Transverse colon (tissue), 4 donors: Measurements from ENCODE around the gene KLHL29. TPM values are rescaled to one million over a fixed set of nuclear protein-coding genes. Genes with fewer than 3 reads are reported as not detected.

ENCODE experiments used
- DNase-seq: peaks from one replicate; pipeline ENCODE4 v3.0.0-alpha.2; 2019
- H3K27ac ChIP-seq, 4 donors: fragments of 200-600 bp; sonication (generic); 2 replicates each; pipeline ENCODE4 v1.5.1; 2016 to 2018; ENCODE audit warnings: inconsistent platforms in 4 of 4
- H3K27me3 ChIP-seq: fragments of 200-600 bp; sonication (generic); 2 replicates; pipeline ENCODE4 v1.5.1; 2017; ENCODE audit warnings: inconsistent platforms
- H3K36me3 ChIP-seq, 4 donors: fragments of 200-600 bp; sonication (generic); 2 replicates each; pipeline ENCODE4 v1.5.1; 2017 to 2019; ENCODE audit warnings: inconsistent platforms in 4 of 4
- H3K4me1 ChIP-seq, 4 donors: fragments of 200-600 bp; sonication (generic); 2 replicates each; pipeline ENCODE4 v1.5.1; 2017 to 2020; ENCODE audit warnings: inconsistent platforms in 4 of 4
- H3K4me3 ChIP-seq, 4 donors: fragments of 200-600 bp; sonication (generic); 1 replicate in 1 of 4; 2 replicates in 3 of 4; pipeline versions ENCODE4 v1.5.1 to v1.6.1; 2017 to 2019; ENCODE audit warnings: inconsistent platforms in 4 of 4
- H3K9me3 ChIP-seq, 2 donors: fragments of 200-600 bp; sonication (generic); 2 replicates each; pipeline ENCODE4 v1.5.1; 2017 to 2019; ENCODE audit warnings: inconsistent platforms in 2 of 2
- CTCF ChIP-seq, 5 experiments: fragments of 200-600 bp in 3 of 5; fragments of 450-650 bp in 2 of 5; sonication (generic) in 3 of 5; IDR thresholded peaks; 1 replicate in 2 of 5; 2 replicates in 3 of 5; pipeline ENCODE4 v1.5.1; 2016 to 2017; ENCODE audit warnings: antibody characterized with exemption in 5 of 5, inconsistent platforms in 3 of 5, mild to moderate bottlenecking in 2 of 5, moderate library complexity in 1 of 5
- EP300 ChIP-seq: sonication (generic); formaldehyde crosslinking; IDR thresholded peaks from one replicate; pipeline ENCODE4 v1.6.1; 2017; ENCODE audit warnings: antibody characterized with exemption, low read depth
- POLR2A ChIP-seq: fragments of 450-650 bp; IDR thresholded peaks from one replicate; pipeline ENCODE4 v1.6.1; 2016; ENCODE audit warnings: antibody characterized with exemption, mild to moderate bottlenecking, moderate library complexity
- POLR2AphosphoS5 ChIP-seq, 3 donors: sonication (generic); formaldehyde crosslinking; IDR thresholded peaks; one replicate each; pipeline ENCODE4 v1.6.1; 2016; ENCODE audit warnings: antibody characterized with exemption in 3 of 3
- WGBS, 2 donors: methylation state at CpG; one replicate each; pipeline ENCODE4 v1.1.5; 2018; ENCODE audit warnings: low coverage in 1 of 2; 5-methylcytosine and 5-hydroxymethylcytosine counted together
- in situ Hi-C, 4 donors: fragments of 200-750 bp; cut with MboI; loops; one replicate each; pipeline versions ENCODE4 v1.15.0 to v1.15.1; 2017; ENCODE audit warnings: low sequenced_read_pairs in 3 of 4, low pct_ligation_motif_present in 1 of 4, low pct_unique_long_range_greater_than_20kb in 1 of 4
- intact Hi-C: fragments of 100-400 bp; cut with DNase I; formaldehyde crosslinking; loops from one replicate; pipeline ENCODE4 v1.15.1; 2023; ENCODE audit warnings: low total_unique reads
- total RNA-seq, 4 donors: library from RNA; depleted of rRNA; stranded (reverse); fragments of >200 nt; gene quantifications; one replicate each; pipeline ENCODE4 v1.1.0, GENCODE V29; 2016

The KLHL29 gene
- total RNA-seq, 4 donors from 2014 or later, result 3.3 to 16.5 (median 5.8) TPM

GRCh38 chr2:23642516-23642915 is 257.5 kb downstream of the KLHL29 start:
- Histone ChIP-seq H3K27me3 (no peaks in the 10 kb centered on the region), H3K27ac (no peak overlapping the region), H3K4me1 (peaks cover 0 to 2% (median 0%) of the 10 kb centered on the region in 4 donors), H3K9me3 (no peaks in the 10 kb centered on the region), H3K36me3 (no peaks in the 10 kb centered on the region), H3K4me3 (no peak overlapping the region)
- intact Hi-C loops (no loop called here), in situ Hi-C loops (no loop called here)
- DNase-seq, result no peak
- TF ChIP-seq CTCF (IDR thresholded peaks at IDR 0.05) (no peak), EP300 (no peak), POLR2A (no peak), POLR2AphosphoS5 (IDR thresholded peaks at IDR 0.05) (no peak)
- 97% methylated on average over 17 of the region's 24 CpGs; no CpG with 5 or more reads in 1 of the 2 donors for WGBS, 2 donors

DNA sequence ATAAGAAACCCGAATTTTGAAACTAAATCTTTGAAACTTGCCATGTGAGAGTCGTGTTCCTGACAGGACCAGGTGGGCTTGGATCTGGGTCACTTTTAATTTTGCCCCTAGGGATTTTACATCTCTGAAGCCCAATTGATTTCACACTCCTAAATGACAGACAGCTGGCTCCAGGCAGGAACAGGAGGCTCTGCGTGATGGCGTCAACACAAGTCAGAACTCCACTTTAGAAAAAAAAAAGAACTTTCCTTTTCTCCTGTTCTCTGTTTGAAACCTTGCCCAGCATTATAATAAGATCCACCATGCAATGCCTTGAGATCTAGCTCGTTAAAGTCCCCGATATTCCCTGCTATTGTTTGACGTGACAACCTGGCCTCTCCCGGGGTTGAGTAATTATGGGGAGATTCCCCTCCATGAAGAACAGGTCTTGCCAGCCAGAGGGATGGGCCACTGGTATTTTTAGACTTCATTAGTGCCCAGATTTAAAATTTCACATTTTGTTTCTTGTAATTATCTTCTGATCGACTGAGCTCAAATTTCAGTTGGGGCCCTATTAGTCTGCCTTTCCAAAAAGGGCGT is 260.3 kb downstream of the KLHL29 start:
- H3K27me3 ChIP-seq, result no peaks in the 10 kb centered on the region
- no peak for DNase-seq
- H3K4me1 ChIP-seq, result no peaks in the 10 kb centered on the region
- no peaks in the 10 kb centered on the region for H3K36me3 ChIP-seq
- intact Hi-C loops, result no loop called here
- in situ Hi-C loops, result no loop called here
- TF ChIP-seq POLR2A, result no peak
- TF ChIP-seq POLR2AphosphoS5 (IDR thresholded peaks at IDR 0.05), result no peak
- no peak for TF ChIP-seq CTCF (IDR thresholded peaks at IDR 0.05)
- TF ChIP-seq EP300, result no peak
- no peak overlapping the region for H3K27ac ChIP-seq
- H3K9me3 ChIP-seq, result no peaks in the 10 kb centered on the region
- WGBS, 2 donors, result 76 to 83% methylated on average over 10 of the region's 10 CpGs
- no peak overlapping the region for H3K4me3 ChIP-seq

DNA sequence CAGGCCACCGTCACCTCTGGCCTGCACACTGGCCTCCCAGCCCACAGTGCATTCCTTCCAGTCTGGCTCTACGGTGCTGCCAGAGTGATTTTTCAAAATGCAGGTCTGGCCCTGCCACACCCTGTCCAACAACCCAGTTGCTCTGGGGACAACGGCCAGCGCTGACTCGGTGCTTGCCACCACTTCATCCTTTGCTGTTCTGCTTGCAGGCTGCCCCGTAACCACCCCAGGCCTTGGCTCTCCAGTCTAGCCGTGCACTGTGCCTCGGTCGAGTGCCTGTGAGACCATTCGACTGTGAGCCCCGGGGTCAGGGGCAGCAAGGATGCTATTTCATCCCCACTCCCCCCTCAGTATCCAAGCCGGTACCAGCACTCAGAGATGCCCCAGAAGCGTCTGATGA is 262.6 kb downstream of the KLHL29 start:
- 90% methylated on average over 13 of the region's 13 CpGs; no CpG with 5 or more reads in 1 of the 2 donors for WGBS, 2 donors

DNA sequence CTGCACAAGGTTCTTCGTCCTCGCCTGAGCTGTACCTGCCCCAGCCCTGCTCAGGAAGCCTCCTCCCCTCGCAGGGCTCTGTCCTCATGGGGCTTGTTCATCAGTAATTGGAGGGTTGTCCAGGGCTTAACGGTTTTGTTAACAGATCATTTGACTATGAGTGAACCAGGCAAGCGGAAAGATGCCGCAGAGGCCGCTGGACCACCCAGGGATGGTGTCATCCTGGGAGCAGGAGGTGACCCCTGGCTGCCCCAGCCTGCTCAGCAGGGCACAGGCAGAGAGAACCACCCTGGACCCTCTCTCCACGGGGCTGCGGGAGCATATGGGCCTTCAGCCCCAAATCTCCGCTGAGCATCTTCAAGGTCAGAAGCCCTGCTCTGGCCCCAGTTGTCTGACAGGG is 264.3 kb downstream of the KLHL29 start:
- no peaks in the 10 kb centered on the region for H3K9me3 ChIP-seq

More for the DNA sequence above, 262.6 kb downstream of the KLHL29 start:
- Histone ChIP-seq H3K4me1 (no peaks in the 10 kb centered on the region), H3K27ac (no peak overlapping the region), H3K9me3 (no peaks in the 10 kb centered on the region), H3K4me3 (no peak overlapping the region), H3K36me3 (no peaks in the 10 kb centered on the region), H3K27me3 (no peaks in the 10 kb centered on the region)
- in situ Hi-C loops, result no loop called here
- DNase-seq, result no peak
- intact Hi-C loops, result no loop called here
- no peak for TF ChIP-seq POLR2AphosphoS5 (IDR thresholded peaks at IDR 0.05)
- TF ChIP-seq CTCF (IDR thresholded peaks at IDR 0.05), result no peak
- no peak for TF ChIP-seq EP300

More for the DNA sequence above, 264.3 kb downstream of the KLHL29 start:
- Histone ChIP-seq H3K27me3 (no peaks in the 10 kb centered on the region), H3K4me3 (no peak overlapping the region), H3K27ac (no peak overlapping the region), H3K36me3 (no peaks in the 10 kb centered on the region), H3K4me1 (no peaks in the 10 kb centered on the region)
- in situ Hi-C loops (no loop called here), intact Hi-C loops (no loop called here)
- WGBS, 2 donors, result 80 to 86% methylated on average over 4 to 10 of the region's 10 CpGs
- TF ChIP-seq CTCF (IDR thresholded peaks at IDR 0.05) (no peak), EP300 (no peak), POLR2AphosphoS5 (IDR thresholded peaks at IDR 0.05) (no peak), POLR2A (no peak)
- no peak for DNase-seq
